GM18526 (cell line): ENCODE data around the gene MAP3K12.

Source experiments
- POLR2A ChIP-seq: IDR thresholded peaks from 3 replicates; pipeline ENCODE4 v1.6.1; 2011; ENCODE audit not compliant: insufficient read length; ENCODE audit errors: extremely low read depth

MAP3K12 gene

GRCh38 chr12:53441040-53441833 lies 58.0 kb downstream of the MAP3K12 start, which contains the start of gene PRR13:
TSS of gene PRR13 (plus strand) at chr12:53441734. CDS start at chr12:53442715, 981 bp downstream.
- TF ChIP-seq POLR2A = peak; percentile 97

GRCh38 chr12:53431187-53431586 lies 68.1 kb downstream of the MAP3K12 start:
- no peak for TF ChIP-seq POLR2A

- TF ChIP-seq POLR2A = no peak
These were observed 69.1 kb downstream of the MAP3K12 start for GRCh38 chr12:53430116-53430515.
